GM19035 (cell line): ENCODE data around the gene CIZ1.

Source experiments
- ATAC-seq: cut with Tn5 transposase; IDR thresholded peaks from one replicate; pipeline ENCODE4 v1.9.1; 2021; ENCODE audit not compliant: unreplicated experiment

CIZ1 gene

GRCh38 chr9:128213746-128214497 lies 22.6 kb upstream of the CIZ1 start:
- ATAC-seq = no peak

GRCh38 chr9:128211981-128212281 lies 20.6 kb upstream of the CIZ1 start:
- no peak for ATAC-seq

GRCh38 chr9:128211186-128211980 lies 20.0 kb upstream of the CIZ1 start:
- no peak for ATAC-seq

GRCh38 chr9:128208946-128209669 lies 17.7 kb upstream of the CIZ1 start:
- ATAC-seq = no peak

GRCh38 chr9:128208386-128208785 lies 17.0 kb upstream of the CIZ1 start:
- ATAC-seq = no peak

- ATAC-seq = no peak
Measured at GRCh38 chr9:128206916-128207910, 15.8 kb upstream of the CIZ1 start.

GRCh38 chr9:128206484-128206883 lies 15.1 kb upstream of the CIZ1 start:
- ATAC-seq = no peak

GRCh38 chr9:128205296-128205944 lies 14.0 kb upstream of the CIZ1 start:
- no peak for ATAC-seq

GRCh38 chr9:128204858-128205257 lies 13.5 kb upstream of the CIZ1 start:
- no peak for ATAC-seq

GRCh38 chr9:128203707-128204551 lies 12.6 kb upstream of the CIZ1 start:
- no peak for ATAC-seq

- ATAC-seq = peak; percentile 82
Measured at GRCh38 chr9:128203024-128203706, 11.8 kb upstream of the CIZ1 start, which contains the start of gene DNM1. Gene DNM1 (plus strand): TSS chr9:128203379. CDS start chr9:128203471, 92 bp downstream.

GRCh38 chr9:128202648-128203023 lies 11.3 kb upstream of the CIZ1 start:
- no peak for ATAC-seq

GRCh38 chr9:128201441-128202369 lies 10.3 kb upstream of the CIZ1 start:
- no peak for ATAC-seq

- ATAC-seq = no peak
Measured at GRCh38 chr9:128193469-128194096, 2.2 kb upstream of the CIZ1 start.

GRCh38 chr9:128192601-128193371 lies 1.4 kb upstream of the CIZ1 start:
- ATAC-seq = no peak
